Spleen (tissue), 11 donors: ENCODE data around the gene PPM1L. TPM values are rescaled to one million over a fixed set of nuclear protein-coding genes. Genes with fewer than 3 reads are reported as not detected.

Experiments
- DNase-seq: peaks from one replicate; pipeline ENCODE4 v3.0.0-alpha.2; 2020
- H3K27ac ChIP-seq, 8 donors: fragments of 200-600 bp; sonication (generic) in 7 of 8; 1 replicate in 4 of 8; 2 replicates in 4 of 8; pipeline versions ENCODE4 v1.5.0 to v1.8.0; 2016 to 2021; ENCODE audit warnings: inconsistent platforms in 4 of 8, mild to moderate bottlenecking in 4 of 8, moderate library complexity in 1 of 8
- H3K27me3 ChIP-seq, 7 donors: fragments of 200-600 bp; sonication (generic) in 6 of 7; replicated peaks in 1 of 7; 1 replicate in 4 of 7; 2 replicates in 3 of 7; pipeline versions ENCODE4 v1.5.0 to v1.8.0; 2016 to 2021; ENCODE audit warnings: inconsistent platforms in 3 of 7, mild to moderate bottlenecking in 1 of 7
- H3K36me3 ChIP-seq, 6 donors: fragments of 200-600 bp; sonication (generic) in 5 of 6; 1 replicate in 4 of 6; 2 replicates in 2 of 6; pipeline versions ENCODE4 v1.5.0 to v1.8.0; 2016 to 2021; ENCODE audit warnings: inconsistent platforms in 2 of 6
- H3K4me1 ChIP-seq, 6 donors: fragments of 200-600 bp; sonication (generic) in 5 of 6; 1 replicate in 3 of 6; 2 replicates in 3 of 6; pipeline versions ENCODE4 v1.5.0 to v1.8.0; 2016 to 2021; ENCODE audit warnings: inconsistent platforms in 3 of 6
- H3K4me3 ChIP-seq, 8 donors: fragments of 200-600 bp; sonication (generic) in 7 of 8; 1 replicate in 4 of 8; 2 replicates in 4 of 8; pipeline versions ENCODE4 v1.5.0 to v1.8.0; 2016 to 2021; ENCODE audit warnings: inconsistent platforms in 4 of 8, mild to moderate bottlenecking in 4 of 8, moderate library complexity in 2 of 8
- H3K9me3 ChIP-seq, 8 donors: fragments of 200-600 bp; sonication (generic) in 7 of 8; 1 replicate in 4 of 8; 2 replicates in 4 of 8; pipeline versions ENCODE4 v1.5.0 to v1.8.0; 2016 to 2021; ENCODE audit warnings: inconsistent platforms in 4 of 8
- CTCF ChIP-seq, 11 experiments: fragments of 200-600 bp in 7 of 11; fragments of 450-650 bp in 4 of 11; sonication (generic) in 4 of 11; IDR thresholded peaks in 8 of 11; conservative IDR thresholded peaks in 3 of 11; 1 replicate in 7 of 11; 2 replicates in 4 of 11; pipeline versions ENCODE4 v1.4.0 to v1.8.0; 2016 to 2021; ENCODE audit warnings: antibody characterized with exemption in 11 of 11, inconsistent platforms in 4 of 11, mild to moderate bottlenecking in 1 of 11
- POLR2A ChIP-seq, 3 donors: fragments of 450-650 bp; IDR thresholded peaks; one replicate each; pipeline ENCODE4 v1.5.1; 2017; ENCODE audit warnings: antibody characterized with exemption in 3 of 3, mild to moderate bottlenecking in 1 of 3
- POLR2AphosphoS5 ChIP-seq, 3 donors: sonication (generic); formaldehyde crosslinking; IDR thresholded peaks; one replicate each; pipeline ENCODE4 v1.5.1; 2017; ENCODE audit warnings: antibody characterized with exemption in 3 of 3
- WGBS, 5 donors: extraction: QIAGEN DNeasy Blood & Tissue Kit in 3 of 5; methylation state at CpG; one replicate each; pipeline versions ENCODE4 v1.1.5 to v1.1.7; 2013 to 2018; 5-methylcytosine and 5-hydroxymethylcytosine counted together
- intact Hi-C: fragments of 100-400 bp; cut with DNase I; formaldehyde crosslinking; loops from one replicate; pipeline ENCODE4 v1.15.0; 2023; ENCODE audit warnings: low total_unique reads
- polyA plus RNA-seq, 3 donors: library from polyadenylated mRNA; stranded (reverse); fragments of 200-250 nt; gene quantifications; one replicate each; pipeline ENCODE4 v1.2.1, GENCODE V29; 2013
- total RNA-seq, 7 donors: library from RNA; depleted of rRNA in 3 of 7; stranded (reverse); fragments of >200 nt in 3 of 7; fragmentation: NEBNext Ultra II Directional in 4 of 7; extraction: Animal tissue kit (Norgen Biotek cat#: 25700) in 4 of 7; gene quantifications; one replicate each; pipeline versions ENCODE4 v1.1.0 to v1.2.1, GENCODE V29; 2016 to 2021
- donor health status: healthy with polysubstance abuse.
- donor health status: DM: no; HTN: no; CAD: no; lungs with moderate emphysema.
- donor health status: DM: no; HTN: no; CAD: no.
- donor health status: Bipolar disorder and iron deficiency.
- donor health status: healthy.
- donor health status: DM: no; HTN: no; CAD: no.
- donor health status: DM: yes; HTN: yes; CAD: no.

PPM1L gene
- total and polyA plus RNA-seq, 10 donors: 0.63 to 16.7 (median 12.2) TPM

GRCh38 chr3:160719710-160720109 lies 36.3 kb upstream of the PPM1L start:
- no peak overlapping the region for H3K27ac ChIP-seq
- intact Hi-C loops: no loop called here
- TF ChIP-seq CTCF (IDR thresholded peaks at IDR 0.05 in 8 of 11, conservative IDR thresholded peaks at IDR 0.05 in 3 of 11) (no peak), POLR2AphosphoS5 (IDR thresholded peaks at IDR 0.05) (no peak), POLR2A (IDR thresholded peaks at IDR 0.05) (no peak)
- H3K4me1 ChIP-seq: no peaks in the 10 kb centered on the region
- 88 to 97% (median 92%) methylated on average over 9 to 11 of the region's 11 CpGs for WGBS, 5 donors
- no peaks in the 10 kb centered on the region for H3K36me3 ChIP-seq
- no peak overlapping the region for H3K4me3 ChIP-seq
- H3K27me3 ChIP-seq: no peaks in the 10 kb centered on the region
- DNase-seq: no peak
- peaks cover 0 to 4% (median 0%) of the 10 kb centered on the region in 8 donors for H3K9me3 ChIP-seq

GRCh38 chr3:160720123-160720746 lies 35.8 kb upstream of the PPM1L start:
- DNase-seq: no peak
- peaks cover 0 to 6% (median 0%) of the 10 kb centered on the region in 8 donors for H3K9me3 ChIP-seq
- H3K36me3 ChIP-seq: no peaks in the 10 kb centered on the region
- intact Hi-C loops: no loop called here
- no peak overlapping the region for H3K4me3 ChIP-seq
- H3K27me3 ChIP-seq: no peaks in the 10 kb centered on the region
- H3K4me1 ChIP-seq: no peaks in the 10 kb centered on the region
- no peak for TF ChIP-seq POLR2AphosphoS5 (IDR thresholded peaks at IDR 0.05)
- TF ChIP-seq POLR2A (IDR thresholded peaks at IDR 0.05): no peak
- TF ChIP-seq CTCF (IDR thresholded peaks at IDR 0.05 in 8 of 11, conservative IDR thresholded peaks at IDR 0.05 in 3 of 11): no peak
- 81 to 94% (median 88%) methylated on average over 4 to 5 of the region's 5 CpGs for WGBS, 5 donors
- H3K27ac ChIP-seq: no peak overlapping the region

GRCh38 chr3:160722331-160722730 lies 33.7 kb upstream of the PPM1L start:
- Histone ChIP-seq H3K36me3 (no peaks in the 10 kb centered on the region), H3K4me3 (no peak overlapping the region), H3K4me1 (no peaks in the 10 kb centered on the region), H3K9me3 (peaks cover 0 to 6% (median 0%) of the 10 kb centered on the region in 8 donors), H3K27ac (no peak overlapping the region), H3K27me3 (no peaks in the 10 kb centered on the region)
- no peak for TF ChIP-seq CTCF (IDR thresholded peaks at IDR 0.05 in 8 of 11, conservative IDR thresholded peaks at IDR 0.05 in 3 of 11)
- TF ChIP-seq POLR2AphosphoS5 (IDR thresholded peaks at IDR 0.05): no peak
- 75 to 91% (median 83%) methylated on average over 2 of the region's 2 CpGs for WGBS, 5 donors
- DNase-seq: no peak
- intact Hi-C loops: no loop called here

- no peaks in the 10 kb centered on the region for H3K27me3 ChIP-seq
- no peaks in the 10 kb centered on the region for H3K36me3 ChIP-seq
- no peak for DNase-seq
- intact Hi-C loops: no loop called here
- no peak overlapping the region for H3K27ac ChIP-seq
- peaks cover 0 to 6% (median 0%) of the 10 kb centered on the region in 8 donors for H3K9me3 ChIP-seq
- TF ChIP-seq CTCF (IDR thresholded peaks at IDR 0.05 in 8 of 11, conservative IDR thresholded peaks at IDR 0.05 in 3 of 11): no peak
- no peak for TF ChIP-seq POLR2AphosphoS5 (IDR thresholded peaks at IDR 0.05)
- TF ChIP-seq POLR2A (IDR thresholded peaks at IDR 0.05): no peak
- 81 to 92% (median 88%) methylated on average over 2 of the region's 2 CpGs for WGBS, 5 donors
- H3K4me3 ChIP-seq: no peak overlapping the region
- H3K4me1 ChIP-seq: no peaks in the 10 kb centered on the region
Measured at GRCh38 chr3:160725338-160725737, 30.7 kb upstream of the PPM1L start.
